ENCODE results near the gene LLGL1. TPM values are rescaled to one million over a fixed set of nuclear protein-coding genes. Genes with fewer than 3 reads are reported as not detected.

Gene LLGL1
- total RNA-seq, 1 experiment from 2014 or later: 65.0 TPM

DNA sequence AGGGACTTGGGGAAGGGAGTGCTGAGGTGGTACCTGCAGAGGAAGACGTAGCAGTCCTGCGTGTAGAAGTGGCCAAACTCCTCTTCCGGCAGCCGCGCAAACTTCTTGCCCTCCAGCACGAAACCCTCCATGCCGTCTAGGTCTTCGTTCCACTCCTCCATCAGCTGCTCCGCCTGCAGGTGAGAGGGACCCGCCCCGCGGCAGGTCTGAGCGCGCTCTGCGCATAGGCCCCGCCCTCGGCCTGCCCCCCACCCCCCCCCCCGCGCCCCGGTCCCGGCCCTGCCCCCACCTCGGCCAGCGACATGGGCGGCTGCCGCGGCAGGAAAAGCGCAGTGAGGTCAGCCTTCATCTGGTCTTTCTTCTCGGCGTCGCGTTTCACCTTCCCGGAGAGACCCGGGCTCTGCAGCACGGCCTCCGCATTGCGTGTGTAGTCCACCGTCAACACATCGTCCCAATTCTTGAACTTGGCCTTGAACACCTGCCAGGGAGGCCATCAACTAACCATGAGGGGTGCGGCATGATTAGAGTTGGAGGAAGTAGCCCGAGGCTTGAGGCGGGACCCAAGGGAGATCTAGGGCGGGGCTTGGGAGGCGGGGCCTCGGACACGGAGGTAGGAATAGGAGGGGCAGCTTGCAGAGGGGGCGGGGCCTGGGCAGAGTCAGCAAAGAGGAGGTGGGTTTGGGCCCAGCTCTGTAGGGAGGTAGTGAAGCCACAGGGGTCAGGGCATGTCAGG is 21.6 kb downstream of the LLGL1 start:
- Histone ChIP-seq H2AFZ (ENCODE audit: low read length) (no peak overlapping the region), H3K27ac (ENCODE audit: insufficient read length, low read depth, low read length) (no peak overlapping the region), H3K23ac (ENCODE audit: insufficient read length, low read depth, low read length) (no peak overlapping the region), H2BK120ac (ENCODE audit: low read depth, low read length, poor library complexity, severe bottlenecking) (no peak overlapping the region), H3K18ac (ENCODE audit: insufficient read length, low read depth, low read length) (peak overlapping the region; percentile 35), H3T11ph (ENCODE audit: low read length) (no peak overlapping the region), H2BK5ac (ENCODE audit: insufficient read length, low read length) (no peak overlapping the region), H2BK20ac (ENCODE audit: low read depth, low read length, poor library complexity, severe bottlenecking) (no peak overlapping the region), H4K20me1 (ENCODE audit: control insufficient read depth, insufficient read depth, insufficient read length) (peaks cover 3% of the 10 kb centered on the region), H3K79me1 (ENCODE audit: insufficient read depth, low read depth, low read length, poor library complexity, severe bottlenecking) (no peaks in the 10 kb centered on the region), H3K4me2 (ENCODE audit: insufficient read depth, insufficient read length, low read length) (peak overlapping the region; percentile 46), H2BK15ac (ENCODE audit: low read depth, low read length) (no peak overlapping the region), H4K91ac (ENCODE audit: insufficient read length, low read depth, low read length) (no peak overlapping the region), H3K79me2 (ENCODE audit: insufficient read depth, low read length) (no peaks in the 10 kb centered on the region), H4K8ac (replicated peaks; ENCODE audit: insufficient read length, low read depth, low read length) (no peak overlapping the region), H3K23me2 (ENCODE audit: insufficient read length, low read depth, low read length, poor library complexity, severe bottlenecking) (no peaks in the 10 kb centered on the region), H3K9me3 (ENCODE audit: control insufficient read depth, low read depth, low read length) (no peaks in the 10 kb centered on the region), H3K4me1 (ENCODE audit: insufficient read depth, low read length) (peaks cover 3% of the 10 kb centered on the region; the same call in 1 of the 2 replicates), H3K56ac (ENCODE audit: insufficient read length, low read depth, low read length) (no peak overlapping the region), H4K5ac (ENCODE audit: insufficient read length, low read depth, low read length) (no peak overlapping the region), H3K14ac (ENCODE audit: insufficient read depth, low read length) (peak overlapping the region; percentile 43), H2BK12ac (ENCODE audit: insufficient read length, low read depth, low read length) (no peak overlapping the region), H3K4ac (ENCODE audit: low read depth, low read length) (no peak overlapping the region), H3K9ac (ENCODE audit: extremely low read depth, insufficient read length, low read length) (peak overlapping the region; percentile 43), H2AK5ac (ENCODE audit: insufficient read length, low read length) (no peak overlapping the region), H3K27me3 (ENCODE audit: insufficient read depth, low read length) (no peaks in the 10 kb centered on the region)
- no CpG with 5 or more reads among the region's 46 CpGs for WGBS (ENCODE audit: extremely low coverage, insufficient read length, low lambda C conversion rate)
- peak overlapping the region; percentile 83 to 92 for H3K4me3 Mint-ChIP-seq
- H3K27me3 Mint-ChIP-seq (ENCODE audit: low read depth): no peaks in the 10 kb centered on the region; the same call in 1 of the 2 replicates
- H3K4me1 Mint-ChIP-seq: peaks cover 15 to 25% of the 10 kb centered on the region in 2 experiments
- peak overlapping the region; percentile 98 to 100 (median 100) for H3K27ac Mint-ChIP-seq
- H3K36me3 Mint-ChIP-seq (ENCODE audit: insufficient read depth in 1 of 3, low read depth in 3 of 3): peaks cover 22 to 85% (median 72%) of the 10 kb centered on the region in 3 experiments; a peak in 6 of 7 replicates
- TF ChIP-seq, protein P1, sequence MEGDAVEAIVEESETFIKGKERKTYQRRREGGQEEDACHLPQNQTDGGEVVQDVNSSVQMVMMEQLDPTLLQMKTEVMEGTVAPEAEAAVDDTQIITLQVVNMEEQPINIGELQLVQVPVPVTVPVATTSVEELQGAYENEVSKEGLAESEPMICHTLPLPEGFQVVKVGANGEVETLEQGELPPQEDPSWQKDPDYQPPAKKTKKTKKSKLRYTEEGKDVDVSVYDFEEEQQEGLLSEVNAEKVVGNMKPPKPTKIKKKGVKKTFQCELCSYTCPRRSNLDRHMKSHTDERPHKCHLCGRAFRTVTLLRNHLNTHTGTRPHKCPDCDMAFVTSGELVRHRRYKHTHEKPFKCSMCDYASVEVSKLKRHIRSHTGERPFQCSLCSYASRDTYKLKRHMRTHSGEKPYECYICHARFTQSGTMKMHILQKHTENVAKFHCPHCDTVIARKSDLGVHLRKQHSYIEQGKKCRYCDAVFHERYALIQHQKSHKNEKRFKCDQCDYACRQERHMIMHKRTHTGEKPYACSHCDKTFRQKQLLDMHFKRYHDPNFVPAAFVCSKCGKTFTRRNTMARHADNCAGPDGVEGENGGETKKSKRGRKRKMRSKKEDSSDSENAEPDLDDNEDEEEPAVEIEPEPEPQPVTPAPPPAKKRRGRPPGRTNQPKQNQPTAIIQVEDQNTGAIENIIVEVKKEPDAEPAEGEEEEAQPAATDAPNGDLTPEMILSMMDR (conservative IDR thresholded peaks at IDR 0.05): no peak
- no peaks in the 10 kb centered on the region; a peak in 1 of 5 replicates for H3K9me3 Mint-ChIP-seq
- peak; percentile 99 for DNase-seq

All from H9 (cell line).